GM23338 (cell line): ENCODE data around the gene RELN.

ENCODE experiments used
- CREB1 ChIP-seq: fragments of 250-450 bp; sonication (Bioruptor Pico); IDR thresholded peaks from 2 replicates; pipeline ENCODE4 v1.5.0; 2020; ENCODE audit warnings: low read depth, mild to moderate bottlenecking, moderate library complexity
- EZH2 ChIP-seq: fragments of 200-600 bp; sonication (generic); IDR thresholded peaks from one replicate; pipeline ENCODE4 v1.8.0; 2017; ENCODE audit warnings: antibody characterized with exemption, mild to moderate bottlenecking, low read depth; ENCODE audit not compliant: unreplicated experiment
- EZH2phosphoT487 ChIP-seq: fragments of 200-600 bp; sonication (generic); IDR thresholded peaks from one replicate; pipeline ENCODE4 v1.8.1; 2018; ENCODE audit warnings: antibody characterized with exemption; ENCODE audit not compliant: unreplicated experiment
- JUNB ChIP-seq: IDR thresholded peaks from one replicate; pipeline ENCODE4 v1.6.1; 2016; ENCODE audit warnings: antibody characterized with exemption; ENCODE audit not compliant: unreplicated experiment
- POLR2AphosphoS5 ChIP-seq: IDR thresholded peaks from 2 replicates; pipeline ENCODE4 v1.6.1; 2016; ENCODE audit warnings: antibody characterized with exemption, low read depth
- REST ChIP-seq: IDR thresholded peaks from one replicate; pipeline ENCODE4 v1.6.1; 2018; ENCODE audit warnings: antibody characterized with exemption; ENCODE audit not compliant: unreplicated experiment
- ZNF114 ChIP-seq: fragments of 250-450 bp; sonication (Bioruptor Pico); IDR thresholded peaks from 2 replicates; pipeline ENCODE4 v1.5.0; 2020; ENCODE audit warnings: mild to moderate bottlenecking, moderate library complexity
- ZNF331 ChIP-seq: fragments of 250-450 bp; sonication (Bioruptor Pico); IDR thresholded peaks from 2 replicates; pipeline ENCODE4 v1.5.0; 2020; ENCODE audit warnings: low read depth, mild to moderate bottlenecking, moderate library complexity
- TF ChIP-seq, protein P1 (sequence below), 2 experiments: fragments of 200-600 bp in 1 of 2; sonication (generic) in 1 of 2; conservative IDR thresholded peaks; 2 replicates each; pipeline versions ENCODE4 v1.5.1 to v1.6.1; 2016 to 2017; ENCODE audit warnings: antibody characterized with exemption in 2 of 2, low read depth in 2 of 2, mild to moderate bottlenecking in 2 of 2, moderate library complexity in 1 of 2

DNA sequence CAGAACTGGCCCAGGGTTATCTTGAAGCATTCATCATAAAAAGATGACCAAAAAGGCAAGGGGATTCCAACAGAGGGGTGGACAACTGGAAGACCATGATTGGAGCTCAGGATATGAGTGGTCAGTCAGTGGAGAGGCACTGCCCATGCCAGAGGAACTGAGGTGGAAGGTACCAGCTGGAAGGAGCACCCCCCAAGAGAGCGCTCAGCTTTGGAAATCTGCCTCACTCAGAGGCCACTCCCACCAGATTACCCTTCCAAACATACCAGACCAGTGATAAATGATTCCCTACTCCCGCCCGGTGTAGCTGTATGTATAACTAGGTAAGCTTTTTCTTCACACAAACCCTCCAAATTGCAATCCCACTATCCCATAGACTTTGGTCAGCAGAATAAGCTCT, 286.5 kb downstream of the RELN start:
- TF ChIP-seq, protein P1, sequence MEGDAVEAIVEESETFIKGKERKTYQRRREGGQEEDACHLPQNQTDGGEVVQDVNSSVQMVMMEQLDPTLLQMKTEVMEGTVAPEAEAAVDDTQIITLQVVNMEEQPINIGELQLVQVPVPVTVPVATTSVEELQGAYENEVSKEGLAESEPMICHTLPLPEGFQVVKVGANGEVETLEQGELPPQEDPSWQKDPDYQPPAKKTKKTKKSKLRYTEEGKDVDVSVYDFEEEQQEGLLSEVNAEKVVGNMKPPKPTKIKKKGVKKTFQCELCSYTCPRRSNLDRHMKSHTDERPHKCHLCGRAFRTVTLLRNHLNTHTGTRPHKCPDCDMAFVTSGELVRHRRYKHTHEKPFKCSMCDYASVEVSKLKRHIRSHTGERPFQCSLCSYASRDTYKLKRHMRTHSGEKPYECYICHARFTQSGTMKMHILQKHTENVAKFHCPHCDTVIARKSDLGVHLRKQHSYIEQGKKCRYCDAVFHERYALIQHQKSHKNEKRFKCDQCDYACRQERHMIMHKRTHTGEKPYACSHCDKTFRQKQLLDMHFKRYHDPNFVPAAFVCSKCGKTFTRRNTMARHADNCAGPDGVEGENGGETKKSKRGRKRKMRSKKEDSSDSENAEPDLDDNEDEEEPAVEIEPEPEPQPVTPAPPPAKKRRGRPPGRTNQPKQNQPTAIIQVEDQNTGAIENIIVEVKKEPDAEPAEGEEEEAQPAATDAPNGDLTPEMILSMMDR (conservative IDR thresholded peaks at IDR 0.05; ENCODE audit: low read depth in 2 of 2): no peak
- TF ChIP-seq CREB1 (CRISPR knock-in tag) (no peak), POLR2AphosphoS5 (no peak), REST (no peak), EZH2phosphoT487 (no peak), ZNF331 (CRISPR knock-in tag) (no peak), EZH2 (no peak), JUNB (no peak), ZNF114 (CRISPR knock-in tag) (no peak)
